BLaER1 treated with 17β-estradiol and CSF1 and Interleukin-3, amounts not matched to agents 10 nM and 100 nM (cell line): ENCODE results near the gene CLIC5.

Experiments
- H3K27ac ChIP-seq, 11 experiments: shearing (Covaris generic); formaldehyde crosslinking; 2 replicates each; pipeline ENCODE4 v1.8.1; 2022
- H3K27me3 ChIP-seq, 11 experiments: shearing (Covaris generic); formaldehyde crosslinking; 2 replicates each; pipeline ENCODE4 v1.8.1; 2022
- H3K36me3 ChIP-seq, 11 experiments: shearing (Covaris generic); formaldehyde crosslinking; 2 replicates each; pipeline ENCODE4 v1.8.1; 2022
- H3K4me1 ChIP-seq, 10 experiments: shearing (Covaris generic); formaldehyde crosslinking; 2 replicates each; pipeline ENCODE4 v1.8.1; 2022
- H3K4me2 ChIP-seq, 11 experiments: shearing (Covaris generic); formaldehyde crosslinking; 2 replicates each; pipeline ENCODE4 v1.8.1; 2022
- H3K4me3 ChIP-seq, 10 experiments: shearing (Covaris generic); formaldehyde crosslinking; 2 replicates each; pipeline ENCODE4 v1.8.1; 2022
- H3K9ac ChIP-seq, 11 experiments: shearing (Covaris generic); formaldehyde crosslinking; 2 replicates each; pipeline ENCODE4 v1.8.1; 2022
- H3K9me3 ChIP-seq, 11 experiments: shearing (Covaris generic); formaldehyde crosslinking; replicated peaks in 1 of 11; 2 replicates each; pipeline ENCODE4 v1.8.1; 2022
- H4K20me1 ChIP-seq, 11 experiments: shearing (Covaris generic); formaldehyde crosslinking; 2 replicates each; pipeline ENCODE4 v1.8.1; 2022
- Cebpa-rat ChIP-seq, 11 experiments: shearing (Covaris generic); IDR thresholded peaks; 2 replicates each; pipeline ENCODE4 v1.8.1; 2022

Gene CLIC5

DNA sequence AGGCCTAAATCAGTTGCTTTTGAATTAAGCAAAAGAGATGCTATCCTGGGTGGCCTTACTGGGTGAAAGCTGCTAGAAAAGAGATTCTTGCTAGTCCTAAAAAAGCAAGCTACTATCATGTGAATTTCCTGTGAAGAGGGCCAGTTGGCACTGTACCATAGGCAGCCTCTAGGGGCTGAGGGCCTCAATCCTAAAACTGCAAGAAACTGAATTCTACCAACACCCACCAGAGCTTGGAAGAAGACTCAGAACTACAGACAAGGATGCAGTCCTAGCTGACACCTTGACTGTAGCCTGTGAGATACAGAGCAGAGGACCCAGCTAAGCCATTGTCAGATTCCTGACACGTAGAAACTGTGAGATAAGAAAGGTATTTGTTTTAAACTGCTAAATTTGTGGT lies 24.5 kb downstream of the CLIC5 start:
- no peak for TF ChIP-seq Cebpa-rat (IDR thresholded peaks at IDR 0.05)
- Histone ChIP-seq H3K36me3 (no peaks in the 10 kb centered on the region), H3K27me3 (no peaks in the 10 kb centered on the region), H3K4me1 (peaks cover 0 to 15% (median 11%) of the 10 kb centered on the region in 10 experiments; a peak in 12 of 20 replicates), H4K20me1 (no peaks in the 10 kb centered on the region), H3K27ac (no peak overlapping the region), H3K9ac (no peak overlapping the region), H3K4me3 (no peak overlapping the region), H3K4me2 (no peak overlapping the region), H3K9me3 (no peaks in the 10 kb centered on the region; a peak in 1 of 22 replicates)

DNA sequence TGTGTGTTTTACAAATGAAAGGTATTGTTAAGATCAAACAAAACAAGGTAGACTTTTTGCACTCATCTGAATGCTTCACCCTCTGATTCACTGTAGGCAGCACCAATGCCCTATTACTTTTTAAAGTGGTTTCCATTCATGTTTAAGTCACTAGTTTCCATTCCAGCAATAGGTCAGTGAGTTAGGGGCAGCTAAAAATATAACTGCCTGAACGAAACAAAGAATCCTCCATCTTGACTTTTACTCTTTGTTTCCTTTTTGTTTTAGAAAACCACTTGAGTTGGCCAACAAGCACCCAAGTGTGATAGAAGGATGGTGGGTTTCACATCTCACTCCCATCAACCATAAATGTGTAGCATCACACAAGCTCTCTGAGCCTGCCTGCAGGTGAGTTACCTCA lies 25.5 kb downstream of the CLIC5 start:
- no peak for TF ChIP-seq Cebpa-rat (IDR thresholded peaks at IDR 0.05)
- Histone ChIP-seq H3K9me3 (no peaks in the 10 kb centered on the region), H3K27ac (no peak overlapping the region), H3K9ac (no peak overlapping the region), H4K20me1 (no peaks in the 10 kb centered on the region), H3K36me3 (no peaks in the 10 kb centered on the region), H3K4me3 (no peak overlapping the region), H3K27me3 (no peaks in the 10 kb centered on the region), H3K4me2 (no peak overlapping the region), H3K4me1 (peaks cover 0 to 15% (median 11%) of the 10 kb centered on the region in 10 experiments; a peak in 12 of 20 replicates)

DNA sequence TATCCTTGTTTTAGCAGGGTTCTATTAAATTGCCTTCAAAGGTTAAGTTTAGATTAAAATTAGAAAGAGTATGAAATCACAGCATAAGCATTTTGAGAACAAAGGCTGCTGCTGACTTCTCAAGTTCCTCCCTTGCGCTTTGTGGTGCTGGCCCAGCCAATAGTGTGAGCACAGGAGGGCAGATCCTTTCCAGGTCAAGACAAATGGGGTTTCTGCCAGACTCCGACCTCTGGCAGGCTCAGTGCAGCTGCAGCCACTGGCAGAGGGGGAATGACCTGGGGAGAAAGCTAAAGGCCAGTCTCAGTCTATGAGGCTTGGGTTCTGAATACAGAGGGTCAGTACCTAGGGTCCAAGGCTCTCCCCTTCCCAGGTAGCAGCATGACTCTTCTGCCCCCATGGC lies 27.0 kb downstream of the CLIC5 start:
- H4K20me1 ChIP-seq: no peaks in the 10 kb centered on the region
- H3K4me2 ChIP-seq: no peak overlapping the region
- no peak for TF ChIP-seq Cebpa-rat (IDR thresholded peaks at IDR 0.05)
- no peaks in the 10 kb centered on the region for H3K36me3 ChIP-seq
- H3K4me1 ChIP-seq: peaks cover 0 to 15% (median 11%) of the 10 kb centered on the region in 10 experiments; a peak in 12 of 20 replicates
- no peak overlapping the region for H3K4me3 ChIP-seq
- no peak overlapping the region for H3K27ac ChIP-seq
- no peaks in the 10 kb centered on the region for H3K9me3 ChIP-seq
- H3K9ac ChIP-seq: no peak overlapping the region
- H3K27me3 ChIP-seq: no peaks in the 10 kb centered on the region

DNA sequence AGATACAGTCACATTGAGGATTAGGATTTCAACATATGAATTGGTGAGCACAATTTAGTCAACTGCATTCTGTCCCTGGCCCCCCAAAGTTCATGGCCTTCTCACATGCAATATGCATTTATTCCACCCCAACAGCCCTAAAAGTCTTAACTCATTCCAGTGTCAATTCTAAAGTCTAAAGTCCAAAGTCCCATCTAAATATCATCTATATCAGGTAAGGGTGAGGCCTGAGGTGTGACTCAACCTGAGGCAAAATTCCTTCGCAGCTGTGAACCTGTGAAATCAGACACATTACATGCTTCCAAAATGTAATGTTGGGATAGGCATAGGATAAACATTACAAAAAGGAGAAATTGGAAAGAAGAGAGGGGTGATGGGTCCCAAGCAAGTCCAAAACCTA lies 27.8 kb downstream of the CLIC5 start:
- no peak overlapping the region for H3K4me3 ChIP-seq
- no peak overlapping the region for H3K4me2 ChIP-seq
- peaks cover 0 to 11% (median 7%) of the 10 kb centered on the region in 10 experiments; a peak in 12 of 20 replicates for H3K4me1 ChIP-seq
- H3K9me3 ChIP-seq: no peaks in the 10 kb centered on the region
- no peak overlapping the region for H3K27ac ChIP-seq
- no peaks in the 10 kb centered on the region for H4K20me1 ChIP-seq
- H3K9ac ChIP-seq: no peak overlapping the region
- no peaks in the 10 kb centered on the region for H3K36me3 ChIP-seq
- H3K27me3 ChIP-seq: no peaks in the 10 kb centered on the region
- TF ChIP-seq Cebpa-rat (IDR thresholded peaks at IDR 0.05): no peak

DNA sequence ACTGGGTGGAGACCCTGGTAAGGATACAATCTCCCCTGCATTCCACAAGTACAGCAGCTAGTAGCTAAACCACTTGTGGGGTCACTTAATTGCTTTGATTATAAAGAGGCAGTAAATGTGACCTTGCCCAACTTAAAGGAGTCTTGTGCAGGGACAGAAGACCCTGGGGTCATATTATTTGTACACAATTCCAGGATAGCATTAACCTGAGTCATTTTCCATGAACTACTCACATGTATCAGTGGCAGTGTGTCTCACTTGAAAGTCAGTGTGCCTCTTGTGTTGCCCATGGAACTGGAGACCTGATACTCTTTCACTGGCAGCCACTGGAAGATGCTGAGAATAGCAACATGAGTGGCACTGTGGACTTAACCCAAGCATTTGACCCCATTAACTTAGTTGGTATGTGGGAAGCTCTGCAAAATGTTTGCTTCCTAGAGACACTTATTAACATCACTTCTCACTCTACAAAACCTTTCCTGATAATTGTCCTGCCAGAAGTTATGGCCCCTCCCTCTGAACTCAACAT lies 28.9 kb downstream of the CLIC5 start:
- no peak overlapping the region for H3K4me3 ChIP-seq

GRCh38 chr6:45984788-45985425 lies 30.8 kb downstream of the CLIC5 start:
- H3K4me3 ChIP-seq: no peak overlapping the region

More for the DNA sequence above, 28.9 kb downstream of the CLIC5 start:
- no peak for TF ChIP-seq Cebpa-rat (IDR thresholded peaks at IDR 0.05)
- Histone ChIP-seq H3K4me2 (no peak overlapping the region), H3K4me1 (peaks cover 0 to under 1% (median 0%) of the 10 kb centered on the region in 10 experiments; a peak in 2 of 20 replicates), H3K27me3 (no peaks in the 10 kb centered on the region), H3K9me3 (no peaks in the 10 kb centered on the region), H4K20me1 (no peaks in the 10 kb centered on the region), H3K36me3 (no peaks in the 10 kb centered on the region), H3K27ac (no peak overlapping the region), H3K9ac (no peak overlapping the region)

DNA sequence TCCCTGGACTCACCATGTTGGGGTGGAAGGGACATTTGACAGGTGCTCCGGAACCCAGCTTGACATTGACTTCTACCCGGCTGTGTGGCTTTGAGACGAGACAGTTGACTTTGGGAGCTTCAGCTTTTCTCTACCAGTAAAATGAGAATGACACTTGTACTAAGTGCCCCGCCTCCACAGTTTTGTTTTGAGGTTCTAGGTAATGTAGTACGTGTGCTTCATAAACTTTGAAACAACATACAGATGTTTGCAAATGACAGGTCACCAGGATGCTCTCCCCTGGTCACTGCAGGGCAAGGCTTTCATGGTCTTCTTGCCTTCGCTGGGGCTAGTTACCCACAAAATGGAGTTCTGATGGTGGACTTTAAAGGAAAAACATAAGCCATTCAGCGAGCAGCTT lies 31.3 kb downstream of the CLIC5 start:
- Histone ChIP-seq H3K27me3 (no peaks in the 10 kb centered on the region), H3K9ac (no peak overlapping the region), H3K4me1 (no peaks in the 10 kb centered on the region), H3K27ac (no peak overlapping the region), H3K9me3 (no peaks in the 10 kb centered on the region), H3K36me3 (no peaks in the 10 kb centered on the region), H3K4me3 (no peak overlapping the region), H4K20me1 (no peaks in the 10 kb centered on the region), H3K4me2 (no peak overlapping the region)
- no peak for TF ChIP-seq Cebpa-rat (IDR thresholded peaks at IDR 0.05)

More at GRCh38 chr6:45984788-45985425, 30.8 kb downstream of the CLIC5 start:
- H3K36me3 ChIP-seq: no peaks in the 10 kb centered on the region
- H3K27me3 ChIP-seq: no peaks in the 10 kb centered on the region
- no peak overlapping the region for H3K27ac ChIP-seq
- H3K4me2 ChIP-seq: no peak overlapping the region
- no peaks in the 10 kb centered on the region for H3K9me3 ChIP-seq
- no peak for TF ChIP-seq Cebpa-rat (IDR thresholded peaks at IDR 0.05)
- H3K4me1 ChIP-seq: no peaks in the 10 kb centered on the region
- H3K9ac ChIP-seq: no peak overlapping the region
- no peaks in the 10 kb centered on the region for H4K20me1 ChIP-seq

DNA sequence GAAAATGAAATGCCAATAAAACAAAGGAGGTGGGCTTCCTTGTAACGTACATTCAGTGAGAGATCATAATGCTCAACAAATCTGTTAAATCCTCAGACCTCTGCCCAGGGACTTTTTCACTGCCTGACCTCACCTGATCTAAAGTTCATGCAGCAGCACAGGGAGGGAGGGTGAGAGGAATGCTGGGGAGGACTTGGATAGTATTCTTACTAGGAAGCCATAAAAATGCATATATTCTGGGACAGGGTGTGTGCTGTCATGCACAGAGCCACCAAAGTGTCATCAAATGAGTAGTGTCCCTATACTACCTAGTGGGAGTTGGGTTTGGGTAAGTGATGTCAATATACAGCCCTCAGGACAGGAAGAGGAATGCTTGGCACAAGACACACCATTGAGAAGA lies 32.6 kb downstream of the CLIC5 start:
- no peak for TF ChIP-seq Cebpa-rat (IDR thresholded peaks at IDR 0.05)
- no peak overlapping the region for H3K9ac ChIP-seq
- no peak overlapping the region for H3K4me3 ChIP-seq
- no peaks in the 10 kb centered on the region for H3K9me3 ChIP-seq
- H3K27ac ChIP-seq: no peak overlapping the region
- no peak overlapping the region for H3K4me2 ChIP-seq
- no peaks in the 10 kb centered on the region for H3K27me3 ChIP-seq
- H3K4me1 ChIP-seq: no peaks in the 10 kb centered on the region
- no peaks in the 10 kb centered on the region for H3K36me3 ChIP-seq
- no peaks in the 10 kb centered on the region for H4K20me1 ChIP-seq

GRCh38 chr6:45982280-45983036 lies 33.2 kb downstream of the CLIC5 start:
- H3K9ac ChIP-seq: no peak overlapping the region
- H3K4me1 ChIP-seq: no peaks in the 10 kb centered on the region
- H3K4me3 ChIP-seq: no peak overlapping the region
- H3K36me3 ChIP-seq: no peaks in the 10 kb centered on the region
- no peak overlapping the region for H3K4me2 ChIP-seq
- H3K27me3 ChIP-seq: no peaks in the 10 kb centered on the region
- no peak overlapping the region for H3K27ac ChIP-seq
- TF ChIP-seq Cebpa-rat (IDR thresholded peaks at IDR 0.05): no peak
- no peaks in the 10 kb centered on the region for H4K20me1 ChIP-seq
- H3K9me3 ChIP-seq: no peaks in the 10 kb centered on the region
